Suprapubic skin (tissue), 4 donors: ENCODE measurements around the gene GFY.

Experiments used
- POLR2A ChIP-seq, 2 donors: fragments of 450-650 bp; IDR thresholded peaks; one replicate each; pipeline ENCODE4 v1.6.1; 2017; ENCODE audit warnings: antibody characterized with exemption in 2 of 2, mild to moderate bottlenecking in 2 of 2, moderate library complexity in 2 of 2
- POLR2AphosphoS5 ChIP-seq, 3 donors: sonication (generic); formaldehyde crosslinking; IDR thresholded peaks; one replicate each; pipeline ENCODE4 v1.6.1; 2017; ENCODE audit warnings: antibody characterized with exemption in 3 of 3

DNA sequence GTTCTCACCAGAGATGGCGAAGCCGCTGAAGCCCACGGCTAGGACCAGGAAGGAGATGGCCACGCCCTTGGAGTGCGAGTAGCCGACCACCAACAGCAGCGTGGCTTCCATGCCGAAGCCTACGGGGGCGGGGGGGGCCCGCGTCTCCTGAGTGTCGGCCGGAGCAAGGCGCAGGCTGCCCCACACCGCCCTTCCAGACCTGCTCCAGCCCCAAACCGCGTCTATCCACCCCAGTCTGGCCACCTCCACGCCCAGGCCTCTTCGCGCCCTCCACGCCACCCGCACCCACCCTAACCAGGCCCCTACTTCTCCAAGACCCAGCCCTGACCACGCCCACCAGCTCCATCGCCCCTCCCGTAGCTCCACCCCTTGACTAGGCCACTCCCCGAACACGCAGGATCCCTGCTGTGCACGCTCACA, 6.2 kb downstream of the GFY start:
- no peak for TF ChIP-seq POLR2A (IDR thresholded peaks at IDR 0.05)
- TF ChIP-seq POLR2AphosphoS5 (IDR thresholded peaks at IDR 0.05), result no peak
